Epithelial cell of esophagus (primary cell): ENCODE measurements around the gene ASZ1.
A peak's percentile ranks its signal among the peaks of the same experiment; 100 is the strongest.

Source experiments
- DNase-seq: peaks from one replicate; pipeline ENCODE4 v3.0.0; 2010; ENCODE audit warnings: low read depth
- H3K4me3 ChIP-seq: 2 replicates; pipeline ENCODE4 v1.5.1; 2011; ENCODE audit warnings: mild to moderate bottlenecking, low read length, control low read depth
- TF ChIP-seq, protein P1 (sequence below): IDR thresholded peaks from 2 replicates; pipeline ENCODE4 v1.5.1; 2011; ENCODE audit warnings: low read depth, mild to moderate bottlenecking, low read length, control low read depth, inconsistent platforms; ENCODE audit not compliant: insufficient read depth; ENCODE audit errors: missing control alignments

Gene ASZ1

GRCh38 chr7:117403737-117404136 lies 23.6 kb downstream of the ASZ1 start:
- DNase-seq, result no peak
- TF ChIP-seq, protein P1, sequence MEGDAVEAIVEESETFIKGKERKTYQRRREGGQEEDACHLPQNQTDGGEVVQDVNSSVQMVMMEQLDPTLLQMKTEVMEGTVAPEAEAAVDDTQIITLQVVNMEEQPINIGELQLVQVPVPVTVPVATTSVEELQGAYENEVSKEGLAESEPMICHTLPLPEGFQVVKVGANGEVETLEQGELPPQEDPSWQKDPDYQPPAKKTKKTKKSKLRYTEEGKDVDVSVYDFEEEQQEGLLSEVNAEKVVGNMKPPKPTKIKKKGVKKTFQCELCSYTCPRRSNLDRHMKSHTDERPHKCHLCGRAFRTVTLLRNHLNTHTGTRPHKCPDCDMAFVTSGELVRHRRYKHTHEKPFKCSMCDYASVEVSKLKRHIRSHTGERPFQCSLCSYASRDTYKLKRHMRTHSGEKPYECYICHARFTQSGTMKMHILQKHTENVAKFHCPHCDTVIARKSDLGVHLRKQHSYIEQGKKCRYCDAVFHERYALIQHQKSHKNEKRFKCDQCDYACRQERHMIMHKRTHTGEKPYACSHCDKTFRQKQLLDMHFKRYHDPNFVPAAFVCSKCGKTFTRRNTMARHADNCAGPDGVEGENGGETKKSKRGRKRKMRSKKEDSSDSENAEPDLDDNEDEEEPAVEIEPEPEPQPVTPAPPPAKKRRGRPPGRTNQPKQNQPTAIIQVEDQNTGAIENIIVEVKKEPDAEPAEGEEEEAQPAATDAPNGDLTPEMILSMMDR, result no peak
- no peak overlapping the region for H3K4me3 ChIP-seq

DNA sequence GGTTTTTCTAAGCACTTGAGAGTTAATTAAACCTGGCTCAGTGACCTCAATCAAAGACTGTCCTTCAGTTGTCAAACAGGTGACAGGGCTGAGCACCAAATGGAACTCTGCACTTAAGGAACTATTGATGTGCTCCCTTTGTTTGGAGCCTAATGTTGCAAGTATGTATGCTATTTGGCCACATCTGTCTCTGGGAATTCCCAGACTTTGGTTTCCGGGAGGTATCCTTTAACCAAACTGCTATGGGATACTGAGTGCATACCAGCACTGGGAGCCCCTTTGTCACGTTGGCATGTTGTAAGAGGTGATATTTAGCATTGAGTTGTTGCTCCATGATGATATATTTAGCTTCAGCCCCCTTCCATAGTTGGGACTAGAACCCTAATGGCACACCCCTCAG lies 25.2 kb downstream of the ASZ1 start:
- peak; percentile 4 for DNase-seq
- H3K4me3 ChIP-seq, result no peak overlapping the region
- TF ChIP-seq, protein P1, result no peak

GRCh38 chr7:117401293-117402002 lies 25.8 kb downstream of the ASZ1 start:
- TF ChIP-seq, protein P1, result peak; percentile 41
- DNase-seq, result peak; percentile 29
- H3K4me3 ChIP-seq, result no peak overlapping the region

- no peak overlapping the region for H3K4me3 ChIP-seq
- DNase-seq, result peak; percentile 17
- TF ChIP-seq, protein P1, result peak; percentile 40
Measured at GRCh38 chr7:117399820-117400422, 27.4 kb downstream of the ASZ1 start.

DNA sequence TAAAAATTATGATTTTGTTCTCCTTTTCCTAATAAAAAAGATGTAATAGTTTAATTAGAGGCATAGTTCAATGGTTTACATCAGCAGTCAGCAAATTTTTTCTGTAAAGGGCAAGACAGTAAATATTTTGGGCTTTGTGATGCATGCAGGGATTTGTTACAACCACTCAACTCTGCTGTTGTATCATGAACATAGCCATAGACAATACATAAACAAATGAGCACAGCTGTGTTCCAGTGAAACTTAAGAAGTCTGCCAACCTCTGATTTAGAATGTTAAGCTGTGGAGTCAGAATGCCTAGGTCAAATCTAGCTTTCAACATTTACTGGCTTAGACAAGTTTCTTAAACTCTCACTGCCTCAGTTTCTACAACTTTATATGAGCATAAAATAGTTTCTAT lies 31.6 kb downstream of the ASZ1 start:
- TF ChIP-seq, protein P1, result no peak
- DNase-seq, result no peak
- no peak overlapping the region for H3K4me3 ChIP-seq

DNA sequence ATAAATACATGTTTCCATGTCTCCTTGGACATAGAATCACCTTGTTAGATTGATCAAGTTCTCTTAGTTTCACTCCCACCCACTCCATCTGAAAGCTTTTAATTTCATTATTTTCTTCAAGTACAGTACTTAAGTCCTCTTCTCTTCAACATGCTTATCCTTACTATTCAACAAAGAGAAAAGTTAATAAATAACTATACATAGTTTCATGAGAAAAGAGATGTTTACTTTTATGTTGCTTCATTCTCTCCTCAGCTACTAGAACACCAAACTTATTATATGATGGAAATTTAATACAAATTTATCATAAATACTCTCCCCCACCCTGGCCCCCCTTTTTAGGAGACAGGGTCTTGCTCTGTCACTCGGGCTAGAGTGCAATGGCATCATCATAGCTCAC lies 33.5 kb downstream of the ASZ1 start:
- no peak overlapping the region for H3K4me3 ChIP-seq
- DNase-seq, result no peak
- TF ChIP-seq, protein P1, result no peak

DNA sequence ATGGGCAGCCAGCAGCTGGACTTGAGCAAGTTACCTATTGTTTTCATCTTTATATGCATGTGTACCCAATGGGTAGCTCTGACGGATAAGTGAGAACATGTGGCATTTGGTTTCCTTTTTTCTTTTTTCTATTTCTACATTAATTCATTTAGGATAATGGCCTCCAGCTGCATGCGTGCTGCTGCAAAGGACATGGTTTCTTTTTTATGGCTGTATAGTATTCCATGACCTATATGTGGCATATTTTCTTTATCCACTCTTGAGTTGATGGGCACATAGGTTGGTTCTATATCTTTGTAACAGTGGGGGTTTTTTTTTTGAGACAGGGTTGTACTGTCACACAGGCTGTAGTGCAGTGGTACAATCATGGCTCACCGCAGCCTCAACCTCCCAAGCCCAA lies 37.4 kb downstream of the ASZ1 start:
- H3K4me3 ChIP-seq, result no peak overlapping the region
- TF ChIP-seq, protein P1, result no peak
- DNase-seq, result no peak
